ENCODE measurements around the gene NDUFB4.

- TF ChIP-seq MTA1 (IDR thresholded peaks at IDR 0.05; ENCODE audit: borderline replicate concordance) (0 out of 2 replicates have a peak, but pooled peaks have one; percentile 16), NRF1 (conservative IDR thresholded peaks at IDR 0.05 in 1 of 2, IDR thresholded peaks at IDR 0.05 in 1 of 2) (0 out of 4 replicates have a peak, but pooled peaks of 1 of the 2 experiments have one; percentile 4), USF2 (CRISPR knock-in tag; IDR thresholded peaks at IDR 0.05) (no peak), FOS (IDR thresholded peaks at IDR 0.05; ENCODE audit: extremely low read depth, insufficient read length) (no peak), ZBTB1 (CRISPR knock-in tag; IDR thresholded peaks at IDR 0.05; ENCODE audit: borderline replicate concordance, low read depth) (no peak), FOXK2 (conservative IDR thresholded peaks at IDR 0.05 in 1 of 2, IDR thresholded peaks at IDR 0.05 in 1 of 2; ENCODE audit: low read depth in 2 of 2) (peak; percentile 55 to 75; a peak in 2 of 4 replicates)
Measured at GRCh38 chr3:120642368-120642948, 46.3 kb downstream of the NDUFB4 start.

All from K562 (cell line).